PC-9 (cell line): Measurements from ENCODE around the gene DOCK11.

Source experiments
- EZH2 ChIP-seq: fragments of 200-600 bp; sonication (generic); IDR thresholded peaks from 2 replicates; pipeline ENCODE4 v1.8.0; 2017; ENCODE audit warnings: antibody characterized with exemption, low read depth
- TF ChIP-seq, protein P1 (sequence below): fragments of 200-600 bp; sonication (generic); conservative IDR thresholded peaks from 2 replicates; pipeline ENCODE4 v1.6.1; 2017; ENCODE audit warnings: mixed run types, antibody characterized with exemption, mild to moderate bottlenecking, moderate library complexity

DNA sequence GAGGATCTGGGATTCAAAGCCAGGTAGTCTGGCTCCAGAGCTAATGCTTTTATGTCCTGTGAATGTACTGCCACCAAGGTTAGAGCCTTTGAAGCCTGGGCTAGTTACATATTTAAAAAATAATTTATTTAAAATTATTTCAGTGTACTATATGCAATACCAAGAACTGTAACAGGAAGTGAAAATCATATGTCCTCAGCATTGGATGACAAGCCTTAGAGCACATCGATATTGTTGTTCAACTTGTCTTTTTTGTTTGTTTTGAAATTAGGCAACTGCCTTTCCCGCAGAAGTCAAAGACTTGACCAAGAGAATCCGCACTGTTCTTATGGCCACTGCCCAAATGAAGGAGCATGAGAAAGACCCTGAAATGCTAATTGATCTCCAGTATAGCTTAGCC lies 158.7 kb downstream of the DOCK11 start:
- TF ChIP-seq, protein P1, sequence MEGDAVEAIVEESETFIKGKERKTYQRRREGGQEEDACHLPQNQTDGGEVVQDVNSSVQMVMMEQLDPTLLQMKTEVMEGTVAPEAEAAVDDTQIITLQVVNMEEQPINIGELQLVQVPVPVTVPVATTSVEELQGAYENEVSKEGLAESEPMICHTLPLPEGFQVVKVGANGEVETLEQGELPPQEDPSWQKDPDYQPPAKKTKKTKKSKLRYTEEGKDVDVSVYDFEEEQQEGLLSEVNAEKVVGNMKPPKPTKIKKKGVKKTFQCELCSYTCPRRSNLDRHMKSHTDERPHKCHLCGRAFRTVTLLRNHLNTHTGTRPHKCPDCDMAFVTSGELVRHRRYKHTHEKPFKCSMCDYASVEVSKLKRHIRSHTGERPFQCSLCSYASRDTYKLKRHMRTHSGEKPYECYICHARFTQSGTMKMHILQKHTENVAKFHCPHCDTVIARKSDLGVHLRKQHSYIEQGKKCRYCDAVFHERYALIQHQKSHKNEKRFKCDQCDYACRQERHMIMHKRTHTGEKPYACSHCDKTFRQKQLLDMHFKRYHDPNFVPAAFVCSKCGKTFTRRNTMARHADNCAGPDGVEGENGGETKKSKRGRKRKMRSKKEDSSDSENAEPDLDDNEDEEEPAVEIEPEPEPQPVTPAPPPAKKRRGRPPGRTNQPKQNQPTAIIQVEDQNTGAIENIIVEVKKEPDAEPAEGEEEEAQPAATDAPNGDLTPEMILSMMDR = no peak
- no peak for TF ChIP-seq EZH2
